Prostate gland (tissue), 2 donors: ENCODE results near the gene PAX8.
"Not testable (repeated sequence)": the region's sequence is repeated elsewhere in the genome, so short reads cannot be mapped to it uniquely, and the experiment has no call there.

Experiments used
- CTCF ChIP-seq, 4 experiments: fragments of 200-600 bp in 2 of 4; fragments of 450-650 bp in 2 of 4; sonication (generic) in 2 of 4; IDR thresholded peaks; 1 replicate in 3 of 4; 2 replicates in 1 of 4; pipeline ENCODE4 v1.5.1; 2016 to 2019; ENCODE audit warnings: antibody characterized with exemption in 4 of 4, mild to moderate bottlenecking in 2 of 4, moderate library complexity in 2 of 4
- POLR2A ChIP-seq: fragments of 450-650 bp; IDR thresholded peaks from one replicate; pipeline ENCODE4 v1.6.1; 2016; ENCODE audit warnings: antibody characterized with exemption, mild to moderate bottlenecking
- POLR2AphosphoS5 ChIP-seq: sonication (generic); formaldehyde crosslinking; IDR thresholded peaks from one replicate; pipeline ENCODE4 v1.6.1; 2017; ENCODE audit warnings: antibody characterized with exemption

GRCh38 chr2:113308784-113309183, 30.1 kb upstream of the PAX8 start:
- TF ChIP-seq CTCF (IDR thresholded peaks at IDR 0.05); POLR2A; POLR2AphosphoS5: not testable (repeated sequence)
